ENCODE measurements around the gene TAF11L8.
"Not testable (repeated sequence)": the region's sequence is repeated elsewhere in the genome, so short reads cannot be mapped to it uniquely, and the experiment has no call there.

The TAF11L8 gene

GRCh38 chr5:17590860-17591259, at the start of gene TAF11L8:
TAF11L8 (minus strand) TSS chr5:17590960.
- not testable (repeated sequence) for TF ChIP-seq GATA2, GATA3 (IDR thresholded peaks at IDR 0.05; ENCODE audit: low read depth, low read length)

DNA sequence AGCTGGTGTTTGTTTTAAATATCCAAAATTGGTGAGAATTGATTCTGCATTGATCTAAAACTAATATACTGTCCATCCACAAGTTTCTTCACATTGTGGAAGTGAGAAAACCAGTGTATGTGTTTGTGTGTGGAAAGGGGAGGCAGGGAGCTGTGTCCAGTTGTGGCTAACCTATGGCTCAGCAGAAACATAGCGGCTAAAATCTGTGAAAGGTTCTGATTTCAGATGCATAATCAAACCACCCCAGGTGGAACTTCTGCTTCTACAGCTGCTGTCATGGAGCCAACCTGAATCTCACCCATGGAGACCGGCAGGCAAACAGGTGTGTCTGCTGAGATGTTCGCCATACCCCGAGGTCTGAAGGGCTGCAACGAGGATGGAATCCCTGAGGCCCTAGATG, 43.4 kb upstream of the TAF11L8 start, which contains the start of gene TAF11L14:
Gene TAF11L14 (plus strand): TSS at position 301 of the 400 bp plus-strand sequence.
- no peak for TF ChIP-seq GATA2 (IDR thresholded peaks at IDR 0.05; ENCODE audit: low read depth, low read length)
- TF ChIP-seq GATA3 (IDR thresholded peaks at IDR 0.05; ENCODE audit: low read depth, low read length) = no peak

DNA sequence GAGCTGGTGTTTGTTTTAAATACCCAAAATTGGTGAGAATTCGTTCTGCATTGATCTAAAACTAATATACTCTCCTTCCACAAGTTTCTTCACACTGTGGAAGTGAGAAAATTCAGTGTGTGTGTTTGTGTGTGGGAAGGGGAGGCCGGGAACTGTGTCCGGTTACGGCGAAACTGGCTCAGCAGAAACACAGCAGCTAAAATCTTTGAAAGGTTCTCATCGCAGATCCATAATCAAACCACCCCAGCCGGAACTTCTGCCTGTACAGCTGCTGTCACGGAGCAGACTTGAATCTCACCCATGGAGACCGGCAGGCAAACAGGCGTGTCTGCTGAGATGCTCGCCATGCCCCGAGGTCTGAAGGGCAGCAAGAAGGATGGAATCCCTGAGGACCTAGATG, 41.0 kb upstream of the TAF11L8 start, which contains the start of gene TAF11L13:
Gene TAF11L13 (plus strand): TSS at position 301 of the 400 bp plus-strand sequence.
- TF ChIP-seq GATA2, GATA3 (IDR thresholded peaks at IDR 0.05; ENCODE audit: low read depth, low read length): not testable (repeated sequence)

- TF ChIP-seq GATA2 (IDR thresholded peaks at IDR 0.05; ENCODE audit: low read depth, low read length) (no peak), GATA3 (IDR thresholded peaks at IDR 0.05; ENCODE audit: low read depth, low read length) (no peak)
Observed at GRCh38 chr5:17625686-17626085, 34.9 kb upstream of the TAF11L8 start.

- no peak for TF ChIP-seq GATA2 (IDR thresholded peaks at IDR 0.05; ENCODE audit: low read depth, low read length)
- no peak for TF ChIP-seq GATA3 (IDR thresholded peaks at IDR 0.05; ENCODE audit: low read depth, low read length)
Observed at GRCh38 chr5:17620627-17621026, 29.9 kb upstream of the TAF11L8 start.

- TF ChIP-seq GATA3 (IDR thresholded peaks at IDR 0.05; ENCODE audit: low read depth, low read length) (no peak), GATA2 (IDR thresholded peaks at IDR 0.05; ENCODE audit: low read depth, low read length) (no peak)
Observed at GRCh38 chr5:17619354-17619753, 28.6 kb upstream of the TAF11L8 start.

DNA sequence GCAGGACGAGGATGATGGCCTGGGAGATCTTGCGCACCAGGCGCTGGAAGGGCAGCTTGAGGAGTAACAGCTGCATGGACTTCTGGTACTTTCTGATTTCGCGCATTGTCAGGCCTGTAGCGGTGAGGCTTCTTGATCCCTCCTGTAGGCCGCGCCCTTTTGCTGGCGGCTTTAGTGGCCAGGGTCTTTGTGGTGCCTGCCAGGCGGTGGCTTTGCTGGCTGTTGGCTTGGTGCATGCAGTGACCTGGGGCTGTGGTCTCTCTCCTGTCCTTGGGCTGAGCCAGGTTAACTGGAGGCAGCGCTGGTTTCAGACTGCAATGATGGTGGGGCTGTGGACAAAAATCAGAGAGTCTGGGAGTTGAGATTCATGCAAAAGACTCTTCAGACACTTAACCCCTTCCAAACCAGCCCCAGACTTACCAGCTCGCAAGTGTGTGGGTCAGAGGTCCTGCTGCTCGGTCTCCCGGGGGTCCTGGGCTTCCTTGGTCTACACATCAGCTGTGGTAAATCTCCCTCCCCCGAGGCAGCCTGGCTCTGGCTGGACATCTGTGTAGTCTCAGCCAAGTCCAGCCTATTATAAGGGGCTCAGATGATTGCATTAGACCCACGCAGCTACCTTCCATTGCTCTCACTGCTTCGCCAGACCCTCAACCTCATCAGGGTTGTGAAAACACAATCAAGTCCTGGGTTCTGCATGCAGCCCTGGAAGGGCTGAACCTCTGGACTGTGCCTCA, 24.3 kb upstream of the TAF11L8 start:
- TF ChIP-seq GATA3 (IDR thresholded peaks at IDR 0.05; ENCODE audit: low read depth, low read length) (no peak), GATA2 (IDR thresholded peaks at IDR 0.05; ENCODE audit: low read depth, low read length) (no peak)

GRCh38 chr5:17610092-17610491, 19.3 kb upstream of the TAF11L8 start, which contains the start of gene TAF11L12:
TAF11L12 (plus strand) TSS chr5:17610392.
- TF ChIP-seq GATA2, GATA3 (IDR thresholded peaks at IDR 0.05; ENCODE audit: low read depth, low read length): not testable (repeated sequence)

- TF ChIP-seq GATA3 (IDR thresholded peaks at IDR 0.05; ENCODE audit: low read depth, low read length) (no peak), GATA2 (IDR thresholded peaks at IDR 0.05; ENCODE audit: low read depth, low read length) (no peak)
Observed at GRCh38 chr5:17604951-17605350, 14.2 kb upstream of the TAF11L8 start.

DNA sequence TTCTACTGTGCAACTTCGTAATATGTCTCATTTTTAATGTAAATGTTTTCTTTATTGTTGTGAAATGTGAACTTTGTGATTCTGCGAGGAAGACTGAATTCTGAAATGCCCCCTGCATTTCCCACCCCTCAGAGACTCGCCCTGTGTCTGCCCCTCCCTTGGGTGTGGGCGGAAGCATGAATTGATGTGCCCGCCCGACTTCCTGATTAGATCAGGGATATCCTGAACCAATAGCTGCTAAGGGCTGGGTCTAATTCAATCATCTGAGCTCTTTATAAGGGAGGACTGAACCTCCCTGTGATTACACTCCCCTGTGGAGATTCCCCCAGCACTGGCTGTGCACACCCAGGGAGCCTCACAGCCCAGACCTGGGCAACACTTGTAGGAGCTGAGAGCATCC, 13.1 kb upstream of the TAF11L8 start, which contains the start of gene TAF11L11:
Gene TAF11L11 (plus strand): TSS at position 304 of the 400 bp plus-strand sequence.
- not testable (repeated sequence) for TF ChIP-seq GATA2, GATA3 (IDR thresholded peaks at IDR 0.05; ENCODE audit: low read depth, low read length)

DNA sequence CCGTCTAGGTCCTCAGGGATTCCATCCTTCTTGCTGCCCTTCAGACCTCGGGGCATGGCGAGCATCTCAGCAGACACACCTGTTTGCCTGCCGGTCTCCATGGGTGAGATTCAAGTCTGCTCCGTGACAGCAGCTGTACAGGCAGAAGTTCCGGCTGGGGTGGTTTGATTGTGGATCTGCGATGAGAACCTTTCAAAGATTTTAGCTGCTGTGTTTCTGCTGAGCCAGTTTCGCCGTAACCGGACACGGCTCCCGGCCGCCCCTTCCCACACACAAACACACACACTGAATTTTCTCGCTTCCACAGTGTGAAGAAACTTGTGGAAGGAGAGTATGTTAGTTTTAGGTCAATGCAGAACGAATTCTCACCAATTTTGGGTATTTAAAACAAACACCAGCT, 7.0 kb upstream of the TAF11L8 start, which contains the start of gene TAF11L10:
Gene TAF11L10 (minus strand): TSS at position 101 of the 400 bp plus-strand sequence.
- TF ChIP-seq GATA2, GATA3 (IDR thresholded peaks at IDR 0.05; ENCODE audit: low read depth, low read length): not testable (repeated sequence)

DNA sequence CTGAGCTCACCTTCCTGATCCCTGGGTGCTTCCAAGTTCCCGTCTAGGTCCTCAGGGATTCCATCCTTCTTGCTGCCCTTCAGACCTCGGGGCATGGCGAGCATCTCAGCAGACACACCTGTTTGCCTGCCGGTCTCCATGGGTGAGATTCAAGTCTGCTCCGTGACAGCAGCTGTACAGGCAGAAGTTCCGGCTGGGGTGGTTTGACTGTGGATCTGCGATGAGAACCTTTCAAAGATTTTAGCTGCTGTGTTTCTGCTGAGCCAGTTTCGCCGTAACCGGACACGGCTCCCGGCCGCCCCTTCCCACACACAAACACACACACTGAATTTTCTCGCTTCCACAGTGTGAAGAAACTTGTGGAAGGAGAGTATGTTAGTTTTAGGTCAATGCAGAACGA, 3.5 kb upstream of the TAF11L8 start, which contains the start of gene TAF11L9:
Gene TAF11L9 (minus strand): TSS at position 140 of the 400 bp plus-strand sequence.
- TF ChIP-seq GATA2, GATA3 (IDR thresholded peaks at IDR 0.05; ENCODE audit: low read depth, low read length): not testable (repeated sequence)

- not testable (repeated sequence) for TF ChIP-seq GATA3, GATA2 (IDR thresholded peaks at IDR 0.05; ENCODE audit: low read depth, low read length)
Observed at GRCh38 chr5:17585658-17586057, 5.1 kb downstream of the TAF11L8 start, which contains the start of gene TAF11L7. TAF11L7 (minus strand) TSS chr5:17585758.
